Right atrium auricular region (tissue), 2 donors: Measurements from ENCODE around the gene ZNF444. TPM values are rescaled to one million over a fixed set of nuclear protein-coding genes. Genes with fewer than 3 reads are reported as not detected.

Experiments
- DNase-seq: peaks from one replicate; pipeline ENCODE4 v3.0.0-alpha.2; 2019; ENCODE audit warnings: low spot score
- H3K27ac ChIP-seq, 2 donors: fragments of 200-600 bp; sonication (generic); 1 replicate in 1 of 2; 2 replicates in 1 of 2; pipeline ENCODE4 v1.5.1; 2016 to 2019
- H3K27me3 ChIP-seq, 2 donors: fragments of 200-600 bp; sonication (generic); one replicate each; pipeline versions ENCODE4 v1.5.1 to v1.6.0; 2017 to 2019
- H3K36me3 ChIP-seq: fragments of 200-600 bp; sonication (generic); one replicate; pipeline ENCODE4 v1.5.1; 2016
- H3K4me1 ChIP-seq, 2 donors: fragments of 200-600 bp; sonication (generic); one replicate each; pipeline versions ENCODE4 v1.5.1 to v1.6.0; 2017 to 2019
- H3K4me3 ChIP-seq, 2 donors: fragments of 200-600 bp; sonication (generic); 1 replicate in 1 of 2; 2 replicates in 1 of 2; pipeline ENCODE4 v1.5.1; 2017 to 2019; ENCODE audit warnings: mild to moderate bottlenecking in 1 of 2, moderate library complexity in 1 of 2
- H3K9me3 ChIP-seq, 2 donors: fragments of 200-600 bp; sonication (generic); one replicate each; pipeline ENCODE4 v1.5.1; 2019
- total RNA-seq, 2 donors: library from RNA; depleted of rRNA; stranded (reverse); fragments of >200 nt; gene quantifications; one replicate each; pipeline ENCODE4 v1.1.0, GENCODE V29; 2016
- TF ChIP-seq, protein P1 (sequence below), 2 donors: fragments of 200-600 bp; sonication (generic); IDR thresholded peaks; one replicate each; pipeline ENCODE4 v1.5.1; 2019; ENCODE audit warnings: antibody characterized with exemption in 2 of 2

The ZNF444 gene
- total RNA-seq, 2 donors from 2014 or later: 26.1 to 30.9 TPM

DNA sequence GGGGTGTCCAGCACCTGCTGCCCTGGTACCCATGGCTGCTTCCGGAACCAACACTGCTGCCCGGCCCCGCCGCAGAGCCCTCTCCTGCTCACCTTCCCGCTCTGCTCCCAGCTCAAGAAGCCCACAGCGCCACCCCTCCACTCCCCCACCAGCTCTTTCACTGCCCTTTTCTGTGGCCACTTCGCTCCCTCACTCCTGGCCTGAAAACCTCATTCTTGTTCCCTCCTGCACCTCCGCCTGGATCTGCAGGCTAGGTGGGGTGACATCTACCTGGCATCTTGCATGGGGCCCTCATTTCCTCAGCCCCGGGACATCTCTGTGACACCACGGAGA lies 26.3 kb upstream of the ZNF444 start:
- H3K27ac ChIP-seq: peak overlapping the region in 1 of 2 donors; percentile 53
- no peak overlapping the region for H3K4me3 ChIP-seq
- no peaks in the 10 kb centered on the region for H3K9me3 ChIP-seq
- DNase-seq: no peak
- peaks cover 0 to 95% of the 10 kb centered on the region in 2 donors for H3K4me1 ChIP-seq
- H3K36me3 ChIP-seq: no peaks in the 10 kb centered on the region
- TF ChIP-seq, protein P1, sequence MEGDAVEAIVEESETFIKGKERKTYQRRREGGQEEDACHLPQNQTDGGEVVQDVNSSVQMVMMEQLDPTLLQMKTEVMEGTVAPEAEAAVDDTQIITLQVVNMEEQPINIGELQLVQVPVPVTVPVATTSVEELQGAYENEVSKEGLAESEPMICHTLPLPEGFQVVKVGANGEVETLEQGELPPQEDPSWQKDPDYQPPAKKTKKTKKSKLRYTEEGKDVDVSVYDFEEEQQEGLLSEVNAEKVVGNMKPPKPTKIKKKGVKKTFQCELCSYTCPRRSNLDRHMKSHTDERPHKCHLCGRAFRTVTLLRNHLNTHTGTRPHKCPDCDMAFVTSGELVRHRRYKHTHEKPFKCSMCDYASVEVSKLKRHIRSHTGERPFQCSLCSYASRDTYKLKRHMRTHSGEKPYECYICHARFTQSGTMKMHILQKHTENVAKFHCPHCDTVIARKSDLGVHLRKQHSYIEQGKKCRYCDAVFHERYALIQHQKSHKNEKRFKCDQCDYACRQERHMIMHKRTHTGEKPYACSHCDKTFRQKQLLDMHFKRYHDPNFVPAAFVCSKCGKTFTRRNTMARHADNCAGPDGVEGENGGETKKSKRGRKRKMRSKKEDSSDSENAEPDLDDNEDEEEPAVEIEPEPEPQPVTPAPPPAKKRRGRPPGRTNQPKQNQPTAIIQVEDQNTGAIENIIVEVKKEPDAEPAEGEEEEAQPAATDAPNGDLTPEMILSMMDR (IDR thresholded peaks at IDR 0.05): no peak
- H3K27me3 ChIP-seq: no peaks in the 10 kb centered on the region

DNA sequence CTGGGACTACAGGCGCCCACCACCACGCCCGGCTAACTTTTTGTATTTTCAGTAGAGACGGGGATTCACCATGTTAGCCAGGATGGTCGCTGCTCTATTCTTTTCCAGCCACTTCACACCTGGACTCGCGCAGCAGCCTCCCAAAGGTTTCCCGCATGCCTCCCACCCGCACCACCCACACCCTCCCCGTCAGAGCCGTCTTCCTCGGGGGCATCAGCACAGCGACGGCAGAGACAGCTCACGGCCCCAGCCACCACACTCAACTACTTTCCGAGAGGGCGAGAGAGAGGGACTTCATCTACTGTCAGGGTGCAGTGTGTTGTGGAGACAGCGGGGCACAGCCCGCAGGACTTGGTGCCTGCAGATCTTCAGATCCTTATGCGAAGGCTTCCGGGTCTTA lies 25.6 kb upstream of the ZNF444 start:
- H3K4me1 ChIP-seq: peaks cover 0 to 94% of the 10 kb centered on the region in 2 donors
- H3K36me3 ChIP-seq: no peaks in the 10 kb centered on the region
- TF ChIP-seq, protein P1 (IDR thresholded peaks at IDR 0.05): no peak

DNA sequence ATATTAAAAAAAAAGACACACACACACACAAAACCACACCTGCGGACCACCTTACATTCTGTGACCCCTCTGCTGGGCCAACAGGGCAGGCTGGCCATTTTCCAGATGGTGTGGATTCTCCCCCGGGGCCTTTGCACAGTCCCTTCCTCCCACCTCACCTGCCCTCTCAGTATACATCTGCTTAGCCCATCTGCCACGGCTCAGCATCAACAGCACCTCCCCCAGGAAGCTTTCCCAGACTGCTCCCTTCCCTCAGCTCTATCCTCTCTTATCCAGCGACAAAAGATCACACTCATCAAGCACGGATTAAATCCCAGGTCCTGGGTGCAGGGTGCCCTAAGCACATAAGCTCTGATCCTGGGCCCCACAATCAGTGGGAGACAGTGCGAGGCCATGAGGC lies 24.5 kb upstream of the ZNF444 start:
- no peaks in the 10 kb centered on the region for H3K27me3 ChIP-seq
- no peak for DNase-seq
- H3K4me1 ChIP-seq: peaks cover 0 to 84% of the 10 kb centered on the region in 2 donors

More for the DNA sequence above, 25.6 kb upstream of the ZNF444 start:
- H3K27me3 ChIP-seq: no peaks in the 10 kb centered on the region
- no peak overlapping the region for H3K4me3 ChIP-seq
- H3K27ac ChIP-seq: no peak overlapping the region
- no peaks in the 10 kb centered on the region for H3K9me3 ChIP-seq
- no peak for DNase-seq

DNA sequence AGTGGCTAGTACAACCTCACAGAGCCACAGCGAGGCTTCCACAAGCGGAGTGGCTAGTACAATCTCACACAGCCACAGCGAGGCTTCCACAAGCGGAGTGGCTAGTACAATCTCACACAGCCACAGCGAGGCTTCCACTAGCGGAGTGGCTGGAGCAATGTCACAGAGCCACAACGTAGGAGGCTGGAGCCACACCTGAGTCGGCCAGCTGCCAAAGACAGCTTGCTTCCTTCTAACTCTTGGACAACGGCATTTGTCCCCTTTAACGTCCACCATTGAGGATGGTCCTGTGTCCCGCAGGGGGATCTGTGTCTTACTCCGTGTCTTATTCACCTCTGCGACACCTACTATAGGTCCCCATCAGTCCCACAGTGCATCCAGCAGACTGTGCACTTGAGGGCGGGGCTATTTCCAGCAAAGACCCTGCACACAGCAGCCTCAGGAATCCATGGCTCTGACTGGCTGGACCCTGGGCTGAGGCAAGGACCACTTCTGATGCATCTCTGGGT lies 23.7 kb upstream of the ZNF444 start:
- Histone ChIP-seq H3K9me3 (no peaks in the 10 kb centered on the region), H3K4me3 (no peak overlapping the region), H3K36me3 (no peaks in the 10 kb centered on the region), H3K4me1 (peaks cover 0 to 80% of the 10 kb centered on the region in 2 donors), H3K27me3 (no peaks in the 10 kb centered on the region), H3K27ac (peak overlapping the region in 1 of 2 donors; percentile 97)
- TF ChIP-seq, protein P1 (IDR thresholded peaks at IDR 0.05): no peak
- no peak for DNase-seq

More for the DNA sequence above, 24.5 kb upstream of the ZNF444 start:
- TF ChIP-seq, protein P1 (IDR thresholded peaks at IDR 0.05): no peak
- H3K36me3 ChIP-seq: no peaks in the 10 kb centered on the region
- H3K4me3 ChIP-seq: no peak overlapping the region
- H3K9me3 ChIP-seq: no peaks in the 10 kb centered on the region
- H3K27ac ChIP-seq: no peak overlapping the region

DNA sequence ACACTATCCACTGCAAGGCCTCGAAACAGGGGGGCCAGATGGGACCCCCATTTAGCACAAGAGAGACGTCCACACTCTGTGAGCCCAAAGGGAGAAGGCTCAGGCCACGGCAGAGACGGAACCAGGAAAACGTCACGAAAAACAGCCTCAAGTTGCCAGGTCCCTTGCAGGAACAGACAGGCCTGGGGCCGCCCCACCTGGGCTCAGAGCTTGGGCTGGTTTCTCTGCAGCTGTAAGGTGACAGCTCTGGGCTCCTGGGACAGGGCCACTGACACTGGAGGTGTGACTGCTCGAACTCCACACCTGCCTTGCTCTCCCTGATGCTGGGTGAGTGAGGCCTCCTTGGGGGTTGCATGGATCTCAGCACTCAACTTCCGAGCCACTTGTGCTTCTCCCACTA lies 23.2 kb upstream of the ZNF444 start:
- no peak overlapping the region for H3K4me3 ChIP-seq
- H3K27ac ChIP-seq: peak overlapping the region in 1 of 2 donors; percentile 97
- H3K9me3 ChIP-seq: no peaks in the 10 kb centered on the region
- peaks cover 0 to 76% of the 10 kb centered on the region in 2 donors for H3K4me1 ChIP-seq
- H3K27me3 ChIP-seq: no peaks in the 10 kb centered on the region
- no peak for DNase-seq
- H3K36me3 ChIP-seq: no peaks in the 10 kb centered on the region
- TF ChIP-seq, protein P1 (IDR thresholded peaks at IDR 0.05): no peak
